ENCODE data around the gene ZYG11A.
"Not testable (repeated sequence)": the region's sequence is repeated elsewhere in the genome, so short reads cannot be mapped to it uniquely, and the experiment has no call there.

The ZYG11A gene

GRCh38 chr1:52801011-52801410, 41.5 kb upstream of the ZYG11A start:
- Histone ChIP-seq H3K9ac (ENCODE audit: low read length) (no peak overlapping the region), H4K20me1 (ENCODE audit: insufficient read depth, low read length) (no peaks in the 10 kb centered on the region), H2AFZ (ENCODE audit: low read length) (no peak overlapping the region), H3K27ac (ENCODE audit: low read depth, low read length, poor library complexity, severe bottlenecking) (no peak overlapping the region), H3K9me2 (ENCODE audit: low read depth, low read length) (no peaks in the 10 kb centered on the region), H3F3A (ENCODE audit: insufficient read depth, low read length) (no peaks in the 10 kb centered on the region), H3K4me3 (ENCODE audit: low read depth, low read length, poor library complexity, severe bottlenecking) (no peak overlapping the region), H3K9me3 (ENCODE audit: low read length) (no peaks in the 10 kb centered on the region), H3K36me3 (ENCODE audit: insufficient read depth, low read length) (peaks cover 9% of the 10 kb centered on the region), H3K4me1 (ENCODE audit: insufficient read depth, low read length, severe bottlenecking) (no peaks in the 10 kb centered on the region), H3K79me2 (ENCODE audit: insufficient read depth, low read length) (no peaks in the 10 kb centered on the region), H3K4me2 (ENCODE audit: low read length) (no peak overlapping the region), H3K27me3 (ENCODE audit: insufficient read depth, low read length) (no peaks in the 10 kb centered on the region)
- TF ChIP-seq CTCF (IDR thresholded peaks at IDR 0.05; ENCODE audit: low read length) (no peak), EZH2 (IDR thresholded peaks at IDR 0.05; ENCODE audit: borderline replicate concordance, low read length) (no peak)

GRCh38 chr1:52804083-52804482, 38.5 kb upstream of the ZYG11A start:
- H3K36me3 ChIP-seq (ENCODE audit: insufficient read depth, low read length); H3K9me2 ChIP-seq (ENCODE audit: low read depth, low read length); H4K20me1 ChIP-seq (ENCODE audit: insufficient read depth, low read length); H3K4me3 ChIP-seq (ENCODE audit: low read depth, low read length, poor library complexity, severe bottlenecking); H2AFZ ChIP-seq (ENCODE audit: low read length); H3K4me2 ChIP-seq (ENCODE audit: low read length); H3F3A ChIP-seq (ENCODE audit: insufficient read depth, low read length); H3K9ac ChIP-seq (ENCODE audit: low read length); H3K79me2 ChIP-seq (ENCODE audit: insufficient read depth, low read length); H3K4me1 ChIP-seq (ENCODE audit: insufficient read depth, low read length, severe bottlenecking); H3K9me3 ChIP-seq (ENCODE audit: low read length); H3K27ac ChIP-seq (ENCODE audit: low read depth, low read length, poor library complexity, severe bottlenecking); H3K27me3 ChIP-seq (ENCODE audit: insufficient read depth, low read length): not testable (repeated sequence)

- H3F3A ChIP-seq (ENCODE audit: insufficient read depth, low read length) = no peaks in the 10 kb centered on the region
- no peak overlapping the region for H3K4me3 ChIP-seq (ENCODE audit: low read depth, low read length, poor library complexity, severe bottlenecking)
- no peaks in the 10 kb centered on the region for H3K27me3 ChIP-seq (ENCODE audit: insufficient read depth, low read length)
- H3K79me2 ChIP-seq (ENCODE audit: insufficient read depth, low read length) = no peaks in the 10 kb centered on the region
- no peaks in the 10 kb centered on the region for H4K20me1 ChIP-seq (ENCODE audit: insufficient read depth, low read length)
- H3K27ac ChIP-seq (ENCODE audit: low read depth, low read length, poor library complexity, severe bottlenecking) = no peak overlapping the region
- H3K9ac ChIP-seq (ENCODE audit: low read length) = no peak overlapping the region
- H3K9me3 ChIP-seq (ENCODE audit: low read length) = no peaks in the 10 kb centered on the region
- H3K4me1 ChIP-seq (ENCODE audit: insufficient read depth, low read length, severe bottlenecking) = no peaks in the 10 kb centered on the region
- no peak for TF ChIP-seq CTCF (IDR thresholded peaks at IDR 0.05; ENCODE audit: low read length)
- no peak for TF ChIP-seq EZH2 (IDR thresholded peaks at IDR 0.05; ENCODE audit: borderline replicate concordance, low read length)
- H3K36me3 ChIP-seq (ENCODE audit: insufficient read depth, low read length) = peaks cover 10% of the 10 kb centered on the region
- H3K9me2 ChIP-seq (ENCODE audit: low read depth, low read length) = no peaks in the 10 kb centered on the region
- H2AFZ ChIP-seq (ENCODE audit: low read length) = no peak overlapping the region
- H3K4me2 ChIP-seq (ENCODE audit: low read length) = no peak overlapping the region
Measured at GRCh38 chr1:52814465-52814864, 28.1 kb upstream of the ZYG11A start.

GRCh38 chr1:52820830-52821229, 21.7 kb upstream of the ZYG11A start:
- not testable (repeated sequence) for H2AFZ ChIP-seq (ENCODE audit: low read length); H3K9ac ChIP-seq (ENCODE audit: low read length); H3K4me2 ChIP-seq (ENCODE audit: low read length); H3K27me3 ChIP-seq (ENCODE audit: insufficient read depth, low read length); H3K4me1 ChIP-seq (ENCODE audit: insufficient read depth, low read length, severe bottlenecking); H3K4me3 ChIP-seq (ENCODE audit: low read depth, low read length, poor library complexity, severe bottlenecking); H3K9me3 ChIP-seq (ENCODE audit: low read length); H3K27ac ChIP-seq (ENCODE audit: low read depth, low read length, poor library complexity, severe bottlenecking); H3K36me3 ChIP-seq (ENCODE audit: insufficient read depth, low read length); H3K79me2 ChIP-seq (ENCODE audit: insufficient read depth, low read length); H3K9me2 ChIP-seq (ENCODE audit: low read depth, low read length); H4K20me1 ChIP-seq (ENCODE audit: insufficient read depth, low read length); H3F3A ChIP-seq (ENCODE audit: insufficient read depth, low read length)
